Mucosa of rectum (tissue), 2 donors: Measurements from ENCODE around the gene SIK2.

Source experiments
- H3K27ac ChIP-seq, 2 donors: one replicate each; pipeline ENCODE4 v1.7.0; 2013; ENCODE audit warnings: inconsistent platforms in 2 of 2, low read depth in 2 of 2, low read length in 2 of 2
- H3K27me3 ChIP-seq, 2 donors: one replicate each; pipeline ENCODE4 v1.7.0; 2013; ENCODE audit warnings: low read length in 2 of 2; ENCODE audit not compliant: control insufficient read depth in 2 of 2, insufficient read depth in 2 of 2
- H3K36me3 ChIP-seq, 2 donors: one replicate each; pipeline ENCODE4 v1.7.0; 2013; ENCODE audit warnings: low read length in 2 of 2; ENCODE audit not compliant: control insufficient read depth in 2 of 2, insufficient read depth in 2 of 2
- H3K4me1 ChIP-seq, 2 donors: one replicate each; pipeline ENCODE4 v1.7.0; 2013; ENCODE audit warnings: low read length in 2 of 2, mild to moderate bottlenecking in 1 of 2; ENCODE audit not compliant: control insufficient read depth in 2 of 2, insufficient read depth in 2 of 2
- H3K4me3 ChIP-seq, 2 donors: one replicate each; pipeline ENCODE4 v1.7.0; 2013; ENCODE audit warnings: low read length in 2 of 2
- H3K9ac ChIP-seq, 2 donors: one replicate each; pipeline ENCODE4 v1.7.0; 2013; ENCODE audit warnings: low read length in 2 of 2, low read depth in 1 of 2, mild to moderate bottlenecking in 1 of 2
- H3K9me3 ChIP-seq, 2 donors: one replicate each; pipeline ENCODE4 v1.7.0; 2013; ENCODE audit warnings: low read length in 2 of 2; ENCODE audit not compliant: control insufficient read depth in 2 of 2
- donor health status: healthy.
- donor health status: Normal muscosa, but diverticular disease.

The SIK2 gene

DNA sequence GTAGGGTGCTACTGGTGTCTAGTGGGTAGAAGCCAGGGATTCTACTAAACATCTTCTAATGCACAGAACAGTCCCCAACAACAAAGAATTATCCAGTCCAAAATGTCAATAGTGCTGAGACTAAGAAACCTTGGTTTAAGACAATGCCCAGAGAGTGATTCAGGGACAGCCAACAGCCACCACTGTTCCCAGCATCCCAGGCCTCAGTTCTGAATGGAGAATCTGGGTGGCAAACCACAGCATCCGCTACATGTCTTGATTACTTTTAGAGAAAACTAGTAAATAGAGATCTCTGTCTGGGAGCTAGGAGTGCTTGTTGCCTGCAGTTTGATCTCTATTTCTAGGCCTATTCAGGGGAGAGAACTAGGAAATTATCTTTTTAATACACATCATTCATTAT, 20.9 kb upstream of the SIK2 start:
- H3K4me3 ChIP-seq: no peak overlapping the region
- no peak overlapping the region for H3K9ac ChIP-seq
- H3K27ac ChIP-seq: no peak overlapping the region
- H3K36me3 ChIP-seq: no peaks in the 10 kb centered on the region
- H3K27me3 ChIP-seq: no peaks in the 10 kb centered on the region
- H3K4me1 ChIP-seq: no peaks in the 10 kb centered on the region
- H3K9me3 ChIP-seq: no peaks in the 10 kb centered on the region

DNA sequence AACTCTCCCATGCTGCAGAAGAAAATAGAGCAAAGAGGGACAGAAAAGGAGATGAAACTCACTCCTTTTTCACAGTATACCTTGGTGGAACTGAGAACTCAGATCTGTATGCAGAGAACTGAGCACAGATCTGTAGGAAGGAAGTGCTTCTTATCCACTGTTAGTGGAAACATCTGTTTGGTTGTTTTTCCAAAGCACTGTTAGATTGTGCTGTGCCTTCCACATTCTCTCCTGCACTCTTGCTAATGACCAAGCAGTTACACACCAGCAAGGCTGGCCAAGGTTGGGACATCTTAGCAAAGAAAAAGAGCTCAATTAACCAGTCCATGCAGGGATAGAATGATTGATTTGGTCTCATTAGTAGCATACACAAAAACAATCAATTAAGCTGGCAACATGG, 20.1 kb upstream of the SIK2 start:
- H3K9me3 ChIP-seq: no peaks in the 10 kb centered on the region
- H3K36me3 ChIP-seq: no peaks in the 10 kb centered on the region
- no peaks in the 10 kb centered on the region for H3K27me3 ChIP-seq
- no peak overlapping the region for H3K9ac ChIP-seq
- no peak overlapping the region for H3K4me3 ChIP-seq
- H3K27ac ChIP-seq: peak overlapping the region in 1 of 2 donors; percentile 7
- no peaks in the 10 kb centered on the region for H3K4me1 ChIP-seq

GRCh38 chr11:111582881-111583280, 19.4 kb upstream of the SIK2 start:
- H3K4me1 ChIP-seq: no peaks in the 10 kb centered on the region
- H3K27ac ChIP-seq: no peak overlapping the region
- no peak overlapping the region for H3K4me3 ChIP-seq
- no peaks in the 10 kb centered on the region for H3K36me3 ChIP-seq
- H3K9me3 ChIP-seq: no peaks in the 10 kb centered on the region
- H3K9ac ChIP-seq: no peak overlapping the region
- no peaks in the 10 kb centered on the region for H3K27me3 ChIP-seq

DNA sequence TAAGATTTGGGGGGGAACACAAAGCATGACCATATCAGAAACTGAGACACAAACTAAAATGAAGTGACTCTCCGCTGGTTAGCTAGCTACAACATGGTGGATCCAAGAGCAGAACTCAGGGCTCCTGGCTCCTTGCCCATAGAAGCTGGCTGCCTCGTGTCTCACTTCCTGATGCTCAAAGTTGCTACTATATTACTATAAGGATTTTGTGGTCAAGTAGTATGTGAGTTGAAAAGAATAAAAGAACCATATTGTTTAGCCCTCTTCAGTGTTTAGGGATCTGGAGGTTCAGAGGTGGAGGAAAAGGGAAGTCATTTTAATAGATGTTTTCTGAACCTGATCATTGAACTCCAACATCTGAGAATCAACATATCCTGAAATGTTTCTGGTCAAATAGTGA, 16.9 kb upstream of the SIK2 start:
- Histone ChIP-seq H3K27ac (no peak overlapping the region), H3K27me3 (no peaks in the 10 kb centered on the region), H3K9ac (no peak overlapping the region), H3K9me3 (no peaks in the 10 kb centered on the region), H3K4me3 (no peak overlapping the region), H3K36me3 (no peaks in the 10 kb centered on the region), H3K4me1 (no peaks in the 10 kb centered on the region)

DNA sequence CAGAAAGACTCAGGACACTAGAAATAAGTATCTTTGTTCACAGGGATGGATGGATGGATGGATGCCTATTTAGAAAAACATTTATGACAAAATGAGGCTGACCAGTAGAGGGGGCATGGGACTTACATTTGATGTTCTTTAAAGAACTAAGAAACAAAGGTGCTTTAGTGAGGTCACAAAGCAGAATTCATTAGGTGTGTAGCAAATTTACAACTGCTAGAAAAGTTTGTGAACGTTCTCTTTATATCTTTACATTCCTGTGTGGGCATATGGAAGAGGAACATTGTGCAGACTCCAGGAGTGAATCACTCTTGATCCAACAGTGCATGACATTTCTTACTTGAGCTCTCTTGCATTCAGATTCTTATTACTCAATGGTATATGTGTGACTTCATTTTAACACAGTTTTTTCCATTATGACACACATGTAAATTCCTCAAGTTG, 15.8 kb upstream of the SIK2 start:
- no peak overlapping the region for H3K27ac ChIP-seq
- no peak overlapping the region for H3K4me3 ChIP-seq
- no peak overlapping the region for H3K9ac ChIP-seq
- no peaks in the 10 kb centered on the region for H3K27me3 ChIP-seq
- no peaks in the 10 kb centered on the region for H3K9me3 ChIP-seq
- H3K4me1 ChIP-seq: no peaks in the 10 kb centered on the region
- no peaks in the 10 kb centered on the region for H3K36me3 ChIP-seq

DNA sequence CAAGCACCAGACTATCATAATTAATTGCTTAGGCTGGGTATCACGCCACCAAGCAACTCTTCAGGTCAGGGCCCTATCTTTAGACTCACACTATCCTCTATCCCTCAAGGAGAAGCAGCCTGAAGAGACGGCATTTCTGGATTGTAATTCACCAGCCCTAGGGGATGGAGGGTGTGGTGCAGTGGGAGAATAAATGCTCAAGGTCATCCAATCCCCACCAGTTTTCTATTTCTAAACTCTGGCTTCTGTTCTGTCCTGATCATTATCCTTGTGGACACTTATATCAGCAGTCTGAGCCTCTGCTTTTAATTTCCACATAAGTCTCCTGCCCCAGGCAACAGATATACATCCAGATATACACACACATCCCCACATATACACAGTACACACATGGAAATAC, 13.1 kb upstream of the SIK2 start:
- no peaks in the 10 kb centered on the region for H3K9me3 ChIP-seq
- H3K27ac ChIP-seq: no peak overlapping the region
- no peaks in the 10 kb centered on the region for H3K36me3 ChIP-seq
- no peak overlapping the region for H3K4me3 ChIP-seq
- no peaks in the 10 kb centered on the region for H3K27me3 ChIP-seq
- no peaks in the 10 kb centered on the region for H3K4me1 ChIP-seq
- no peak overlapping the region for H3K9ac ChIP-seq

- H3K27ac ChIP-seq: no peak overlapping the region
- no peaks in the 10 kb centered on the region for H3K36me3 ChIP-seq
- no peaks in the 10 kb centered on the region for H3K4me1 ChIP-seq
- no peaks in the 10 kb centered on the region for H3K9me3 ChIP-seq
- no peak overlapping the region for H3K4me3 ChIP-seq
- no peaks in the 10 kb centered on the region for H3K27me3 ChIP-seq
- H3K9ac ChIP-seq: no peak overlapping the region
These were observed 12.3 kb upstream of the SIK2 start for GRCh38 chr11:111589886-111590499.

DNA sequence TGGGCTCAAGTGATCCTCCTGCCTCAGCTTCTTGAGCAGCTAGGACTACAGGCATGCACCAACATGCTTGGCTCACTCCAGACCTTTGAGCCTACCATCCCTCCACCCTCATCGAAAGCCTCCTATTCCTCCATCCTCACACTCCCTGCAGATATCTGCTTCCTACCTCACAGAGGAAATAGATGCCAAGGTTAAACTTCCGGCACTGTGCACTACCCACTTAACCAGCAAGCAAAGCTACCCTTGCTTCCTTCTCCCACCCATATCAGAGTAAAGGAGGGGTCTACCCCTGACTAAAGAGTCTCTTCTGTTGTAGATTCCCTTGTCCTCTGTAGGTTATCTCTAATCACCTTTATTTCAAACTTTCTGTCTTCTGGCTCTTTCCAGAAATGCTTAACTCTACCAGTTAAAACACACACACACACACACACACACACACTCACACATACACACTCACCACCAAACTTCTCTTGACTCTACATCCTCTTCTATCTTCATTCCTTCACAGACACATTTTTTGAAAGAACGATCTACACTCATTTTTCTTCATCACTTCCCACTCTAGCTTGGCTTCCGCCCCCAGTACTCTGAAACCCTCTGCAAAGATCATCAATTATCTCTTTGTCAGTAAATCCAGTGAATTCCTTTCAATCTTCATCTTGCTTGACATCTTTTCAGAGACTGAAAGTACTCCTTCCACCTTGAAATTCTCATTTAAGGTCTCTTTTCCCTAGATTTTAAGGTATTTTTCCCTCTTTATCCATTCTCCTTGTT, 10.9 kb upstream of the SIK2 start:
- H3K4me1 ChIP-seq: no peaks in the 10 kb centered on the region
- no peak overlapping the region for H3K27ac ChIP-seq
- H3K27me3 ChIP-seq: no peaks in the 10 kb centered on the region
- H3K36me3 ChIP-seq: no peaks in the 10 kb centered on the region
- H3K9me3 ChIP-seq: no peaks in the 10 kb centered on the region
- no peak overlapping the region for H3K9ac ChIP-seq
- H3K4me3 ChIP-seq: no peak overlapping the region

GRCh38 chr11:111592491-111592890, 9.8 kb upstream of the SIK2 start:
- H3K9me3 ChIP-seq: no peaks in the 10 kb centered on the region
- no peak overlapping the region for H3K27ac ChIP-seq
- H3K4me3 ChIP-seq: no peak overlapping the region
- H3K27me3 ChIP-seq: no peaks in the 10 kb centered on the region
- H3K9ac ChIP-seq: no peak overlapping the region
- H3K4me1 ChIP-seq: no peaks in the 10 kb centered on the region
- H3K36me3 ChIP-seq: no peaks in the 10 kb centered on the region

- Histone ChIP-seq H3K9ac (no peak overlapping the region), H3K4me1 (peaks cover 0 to under 1% of the 10 kb centered on the region in 2 donors), H3K27ac (no peak overlapping the region), H3K27me3 (no peaks in the 10 kb centered on the region), H3K4me3 (no peak overlapping the region), H3K9me3 (no peaks in the 10 kb centered on the region), H3K36me3 (no peaks in the 10 kb centered on the region)
These were observed 5.9 kb upstream of the SIK2 start for GRCh38 chr11:111596319-111596718.
